Activated CD4-positive, alpha-beta T cell treated with anti-CD3 and anti-CD28 coated beads, Interleukin-2, amount 10 ng/mL, durations not matched to agents 24 days and 14 days (primary cell): Measurements from ENCODE around the gene ELK3. TPM values are rescaled to one million over a fixed set of nuclear protein-coding genes. Genes with fewer than 3 reads are reported as not detected.
A peak's percentile ranks its signal among the peaks of the same experiment; 100 is the strongest.

Experiments used
- DNase-seq: peaks from one replicate; pipeline ENCODE4 v3.0.0; 2022
- H3K27ac Mint-ChIP-seq: one replicate; pipeline ENCODE4 v1.8.0; 2022; ENCODE audit warnings: mild to moderate bottlenecking, mixed read lengths
- H3K27me3 Mint-ChIP-seq: one replicate; pipeline ENCODE4 v1.8.0; 2022; ENCODE audit warnings: mixed read lengths
- H3K36me3 Mint-ChIP-seq: one replicate; pipeline ENCODE4 v1.8.0; 2022; ENCODE audit warnings: low read depth, mild to moderate bottlenecking, mixed read lengths
- H3K4me1 Mint-ChIP-seq: one replicate; pipeline ENCODE4 v1.8.0; 2021; ENCODE audit warnings: mixed read lengths
- H3K4me3 Mint-ChIP-seq: one replicate; pipeline ENCODE4 v1.8.0; 2022; ENCODE audit warnings: mild to moderate bottlenecking, moderate library complexity, mixed read lengths
- H3K9me3 Mint-ChIP-seq: one replicate; pipeline ENCODE4 v1.8.0; 2021; ENCODE audit warnings: mixed read lengths
- intact Hi-C: fragments of 100-400 bp; cut with micrococcal nuclease; formaldehyde crosslinking; loops from one replicate; pipeline ENCODE4 v1.15.1; 2023
- total RNA-seq: library from RNA; stranded (reverse); gene quantifications from 2 replicates; pipeline ENCODE4 v1.2.3, GENCODE V29; 2022

ELK3 gene
- total RNA-seq, 1 donor from 2014 or later: 33.5 TPM

- peaks cover 15% of the 10 kb centered on the region for H3K4me1 Mint-ChIP-seq
- peaks cover 46% of the 10 kb centered on the region for H3K36me3 Mint-ChIP-seq
- no peaks in the 10 kb centered on the region for H3K9me3 Mint-ChIP-seq
- intact Hi-C loops: no loop called here
- H3K4me3 Mint-ChIP-seq: no peak overlapping the region
- DNase-seq: no peak
- H3K27me3 Mint-ChIP-seq: no peaks in the 10 kb centered on the region
- H3K27ac Mint-ChIP-seq: peak overlapping the region; percentile 11
Observed at GRCh38 chr12:96255077-96255476, 60.9 kb downstream of the ELK3 start.

- DNase-seq: peak; percentile 50
- H3K9me3 Mint-ChIP-seq: no peaks in the 10 kb centered on the region
- intact Hi-C loops: no loop called here
Observed at GRCh38 chr12:96256672-96257361, 62.6 kb downstream of the ELK3 start.

GRCh38 chr12:96257550-96258103 lies 63.5 kb downstream of the ELK3 start:
- Mint-ChIP-seq H3K27ac (no peak overlapping the region), H3K4me1 (peaks cover 7% of the 10 kb centered on the region), H3K27me3 (no peaks in the 10 kb centered on the region), H3K9me3 (no peaks in the 10 kb centered on the region), H3K4me3 (no peak overlapping the region), H3K36me3 (peaks cover 43% of the 10 kb centered on the region)
- intact Hi-C loops: no loop called here
- peak; percentile 47 for DNase-seq

More at GRCh38 chr12:96256672-96257361, 62.6 kb downstream of the ELK3 start:
- Mint-ChIP-seq H3K4me3 (no peak overlapping the region), H3K4me1 (peaks cover 7% of the 10 kb centered on the region), H3K36me3 (peaks cover 48% of the 10 kb centered on the region), H3K27ac (no peak overlapping the region), H3K27me3 (no peaks in the 10 kb centered on the region)

GRCh38 chr12:96258104-96258961 lies 64.2 kb downstream of the ELK3 start:
- H3K27me3 Mint-ChIP-seq: no peaks in the 10 kb centered on the region
- intact Hi-C loops: no loop called here
- no peak overlapping the region for H3K27ac Mint-ChIP-seq
- no peak overlapping the region for H3K4me3 Mint-ChIP-seq
- peaks cover 43% of the 10 kb centered on the region for H3K36me3 Mint-ChIP-seq
- DNase-seq: peak; percentile 71
- H3K4me1 Mint-ChIP-seq: peaks cover 7% of the 10 kb centered on the region
- H3K9me3 Mint-ChIP-seq: no peaks in the 10 kb centered on the region

- no peaks in the 10 kb centered on the region for H3K27me3 Mint-ChIP-seq
- no peak overlapping the region for H3K27ac Mint-ChIP-seq
- H3K36me3 Mint-ChIP-seq: peaks cover 46% of the 10 kb centered on the region
- DNase-seq: no peak
- H3K9me3 Mint-ChIP-seq: no peaks in the 10 kb centered on the region
- H3K4me3 Mint-ChIP-seq: no peak overlapping the region
- peaks cover 5% of the 10 kb centered on the region for H3K4me1 Mint-ChIP-seq
- intact Hi-C loops: no loop called here
Observed at GRCh38 chr12:96260231-96260630, 66.1 kb downstream of the ELK3 start.

- Mint-ChIP-seq H3K4me3 (no peak overlapping the region), H3K27me3 (no peaks in the 10 kb centered on the region), H3K9me3 (no peaks in the 10 kb centered on the region), H3K27ac (peak overlapping the region; percentile 8), H3K36me3 (peaks cover 47% of the 10 kb centered on the region), H3K4me1 (peaks cover 5% of the 10 kb centered on the region)
- peak; percentile 47 for DNase-seq
- intact Hi-C loops: no loop called here
Observed at GRCh38 chr12:96260644-96261043, 66.5 kb downstream of the ELK3 start.

GRCh38 chr12:96261557-96261956 lies 67.4 kb downstream of the ELK3 start:
- no peaks in the 10 kb centered on the region for H3K27me3 Mint-ChIP-seq
- DNase-seq: peak; percentile 37
- no peak overlapping the region for H3K27ac Mint-ChIP-seq
- H3K4me1 Mint-ChIP-seq: peaks cover 7% of the 10 kb centered on the region
- intact Hi-C loops: no loop called here
- H3K9me3 Mint-ChIP-seq: no peaks in the 10 kb centered on the region
- H3K36me3 Mint-ChIP-seq: peaks cover 49% of the 10 kb centered on the region
- no peak overlapping the region for H3K4me3 Mint-ChIP-seq

GRCh38 chr12:96263449-96263902 lies 69.3 kb downstream of the ELK3 start:
- H3K9me3 Mint-ChIP-seq: no peaks in the 10 kb centered on the region
- no peak for DNase-seq
- peaks cover 7% of the 10 kb centered on the region for H3K4me1 Mint-ChIP-seq
- no peak overlapping the region for H3K4me3 Mint-ChIP-seq
- no peaks in the 10 kb centered on the region for H3K27me3 Mint-ChIP-seq
- no peak overlapping the region for H3K27ac Mint-ChIP-seq
- H3K36me3 Mint-ChIP-seq: peaks cover 54% of the 10 kb centered on the region
- intact Hi-C loops: no loop called here

GRCh38 chr12:96265400-96265799 lies 71.2 kb downstream of the ELK3 start:
- no peak overlapping the region for H3K27ac Mint-ChIP-seq
- DNase-seq: no peak
- no peaks in the 10 kb centered on the region for H3K27me3 Mint-ChIP-seq
- H3K9me3 Mint-ChIP-seq: no peaks in the 10 kb centered on the region
- intact Hi-C loops: no loop called here
- peaks cover 59% of the 10 kb centered on the region for H3K36me3 Mint-ChIP-seq
- H3K4me1 Mint-ChIP-seq: peaks cover 7% of the 10 kb centered on the region
- no peak overlapping the region for H3K4me3 Mint-ChIP-seq

- Mint-ChIP-seq H3K9me3 (no peaks in the 10 kb centered on the region), H3K27me3 (no peaks in the 10 kb centered on the region), H3K4me1 (peaks cover 7% of the 10 kb centered on the region), H3K36me3 (peaks cover 58% of the 10 kb centered on the region), H3K27ac (no peak overlapping the region), H3K4me3 (no peak overlapping the region)
- DNase-seq: no peak
- intact Hi-C loops: no loop called here
Observed at GRCh38 chr12:96265836-96266235, 71.7 kb downstream of the ELK3 start.

- H3K27ac Mint-ChIP-seq: no peak overlapping the region
- H3K4me3 Mint-ChIP-seq: no peak overlapping the region
- peaks cover 3% of the 10 kb centered on the region for H3K4me1 Mint-ChIP-seq
- H3K36me3 Mint-ChIP-seq: peaks cover 56% of the 10 kb centered on the region
- no peaks in the 10 kb centered on the region for H3K27me3 Mint-ChIP-seq
- no peaks in the 10 kb centered on the region for H3K9me3 Mint-ChIP-seq
- intact Hi-C loops: no loop called here
- DNase-seq: no peak
Observed at GRCh38 chr12:96266238-96266637, 72.1 kb downstream of the ELK3 start.

- intact Hi-C loops: no loop called here
- H3K27ac Mint-ChIP-seq: peak overlapping the region; percentile 41
- H3K4me3 Mint-ChIP-seq: no peak overlapping the region
- no peaks in the 10 kb centered on the region for H3K27me3 Mint-ChIP-seq
- no peaks in the 10 kb centered on the region for H3K9me3 Mint-ChIP-seq
- no peak for DNase-seq
- peaks cover 60% of the 10 kb centered on the region for H3K36me3 Mint-ChIP-seq
- H3K4me1 Mint-ChIP-seq: peaks cover 8% of the 10 kb centered on the region
Observed at GRCh38 chr12:96271469-96272199, 77.5 kb downstream of the ELK3 start.

- H3K4me3 Mint-ChIP-seq: no peak overlapping the region
- peaks cover 57% of the 10 kb centered on the region for H3K36me3 Mint-ChIP-seq
- H3K9me3 Mint-ChIP-seq: no peaks in the 10 kb centered on the region
- intact Hi-C loops: no loop called here
- H3K4me1 Mint-ChIP-seq: peaks cover 8% of the 10 kb centered on the region
- H3K27me3 Mint-ChIP-seq: no peaks in the 10 kb centered on the region
- no peak overlapping the region for H3K27ac Mint-ChIP-seq
- DNase-seq: no peak
Observed at GRCh38 chr12:96274331-96274730, 80.2 kb downstream of the ELK3 start.
